ENCODE results near the gene GSTK1. TPM values are rescaled to one million over a fixed set of nuclear protein-coding genes. Genes with fewer than 3 reads are reported as not detected.

GSTK1 gene
- total and polyA plus RNA-seq, 10 of the 15 experiments (the other 5 are each of a cell fraction or from before 2014, with no cell fraction given), result 76.2 to 166 (median 127) TPM

DNA sequence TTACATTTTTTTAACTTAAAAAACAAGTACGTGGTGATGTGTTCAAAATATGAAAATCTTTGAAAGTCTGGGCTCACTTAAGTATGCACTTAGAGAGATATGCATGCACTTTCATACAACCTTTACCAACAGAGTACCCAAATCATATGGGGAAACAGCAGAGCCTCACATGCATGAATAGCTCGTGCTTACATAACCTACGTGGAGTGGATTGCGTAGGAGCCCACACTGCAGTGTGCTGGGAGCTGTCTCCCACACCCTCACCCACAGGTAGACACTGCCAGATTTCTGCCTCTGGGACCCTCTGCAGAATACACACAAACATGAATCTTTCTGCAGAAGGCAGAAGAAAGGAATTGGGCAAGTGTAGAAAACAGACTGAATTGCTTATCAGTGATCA, 53.3 kb downstream of the GSTK1 start:
- Histone ChIP-seq H3K4me1 (ENCODE audit: control insufficient read depth, insufficient read depth, low read length) (peaks cover 11% of the 10 kb centered on the region; the same call in 1 of the 2 replicates), H2AFZ (ENCODE audit: control insufficient read depth, low read depth, low read length) (no peak overlapping the region), H3K36me3 (ENCODE audit: control insufficient read depth in 2 of 2, insufficient read depth in 2 of 2, low read length in 1 of 2) (no peaks in the 10 kb centered on the region), H3K9ac (ENCODE audit: control insufficient read depth, insufficient read depth, low read length) (no peak overlapping the region), H3K27ac (ENCODE audit: control insufficient read depth, insufficient read depth) (no peak overlapping the region), H4K20me1 (ENCODE audit: control insufficient read depth, insufficient read depth) (no peaks in the 10 kb centered on the region), H3K9me3 (replicated peaks; ENCODE audit: control insufficient read depth, insufficient read depth, low read length) (no peaks in the 10 kb centered on the region; the same call in 2 of the 3 replicates), H3K27me3 (replicated peaks in 1 of 2; ENCODE audit: control insufficient read depth in 2 of 2, insufficient read depth in 2 of 2, low read length in 1 of 2) (no peaks in the 10 kb centered on the region), H3K4me3 (no peak overlapping the region), H3K79me2 (ENCODE audit: control insufficient read depth, insufficient read depth, low read length) (no peaks in the 10 kb centered on the region), H3K4me2 (ENCODE audit: control insufficient read depth, insufficient read depth) (no peak overlapping the region)
- ATAC-seq, result no peak
- FAIRE-seq, result no peak
- DNase-seq (ENCODE audit: low read depth, low spot score), result no peak
- CTCF ChIA-PET, result interaction anchor here (1.7 to 2.3 kb wide), 2 partner anchors 17 to 76 kb away, joined by 3 to 6 read pairs; no protein-coding TSS in a partner anchor
- SMC1A ChIA-PET (ENCODE audit: uncharacterized antibody, unreplicated experiment), result interaction anchor here (0.6 kb wide), 1 partner anchor 8 kb away, joined by 3 read pairs; no protein-coding TSS in a partner anchor
- POLR2A ChIA-PET, result no interaction called here
- intact Hi-C loops (cut with micrococcal nuclease; ENCODE audit: unreplicated experiment) (no loop called here), in situ Hi-C loops (cut with MboI) (no loop called here)
- RAD21 ChIA-PET (ENCODE audit: unreplicated experiment), result no interaction called here
- TF ChIP-seq TCF12 (IDR thresholded peaks at IDR 0.05; ENCODE audit: low read depth, low read length) (no peak), SMC3 (IDR thresholded peaks at IDR 0.05; ENCODE audit: borderline replicate concordance, low read length) (no peak), EGR1 (IDR thresholded peaks at IDR 0.05; ENCODE audit: borderline replicate concordance in 1 of 2, low read depth in 2 of 2, low read length in 2 of 2) (no peak), MYB (IDR thresholded peaks at IDR 0.05; ENCODE audit: borderline replicate concordance, low read depth, low read length) (no peak), NBN (IDR thresholded peaks at IDR 0.05) (no peak), IKZF1 (conservative IDR thresholded peaks at IDR 0.05) (no peak), ZNF274 (IDR thresholded peaks at IDR 0.05; ENCODE audit: insufficient read depth, insufficient read length) (no peak), BHLHE40 (IDR thresholded peaks at IDR 0.05; ENCODE audit: borderline replicate concordance in 1 of 2, low read depth in 2 of 2, low read length in 1 of 2) (no peak)
- TF ChIP-seq, protein P1, sequence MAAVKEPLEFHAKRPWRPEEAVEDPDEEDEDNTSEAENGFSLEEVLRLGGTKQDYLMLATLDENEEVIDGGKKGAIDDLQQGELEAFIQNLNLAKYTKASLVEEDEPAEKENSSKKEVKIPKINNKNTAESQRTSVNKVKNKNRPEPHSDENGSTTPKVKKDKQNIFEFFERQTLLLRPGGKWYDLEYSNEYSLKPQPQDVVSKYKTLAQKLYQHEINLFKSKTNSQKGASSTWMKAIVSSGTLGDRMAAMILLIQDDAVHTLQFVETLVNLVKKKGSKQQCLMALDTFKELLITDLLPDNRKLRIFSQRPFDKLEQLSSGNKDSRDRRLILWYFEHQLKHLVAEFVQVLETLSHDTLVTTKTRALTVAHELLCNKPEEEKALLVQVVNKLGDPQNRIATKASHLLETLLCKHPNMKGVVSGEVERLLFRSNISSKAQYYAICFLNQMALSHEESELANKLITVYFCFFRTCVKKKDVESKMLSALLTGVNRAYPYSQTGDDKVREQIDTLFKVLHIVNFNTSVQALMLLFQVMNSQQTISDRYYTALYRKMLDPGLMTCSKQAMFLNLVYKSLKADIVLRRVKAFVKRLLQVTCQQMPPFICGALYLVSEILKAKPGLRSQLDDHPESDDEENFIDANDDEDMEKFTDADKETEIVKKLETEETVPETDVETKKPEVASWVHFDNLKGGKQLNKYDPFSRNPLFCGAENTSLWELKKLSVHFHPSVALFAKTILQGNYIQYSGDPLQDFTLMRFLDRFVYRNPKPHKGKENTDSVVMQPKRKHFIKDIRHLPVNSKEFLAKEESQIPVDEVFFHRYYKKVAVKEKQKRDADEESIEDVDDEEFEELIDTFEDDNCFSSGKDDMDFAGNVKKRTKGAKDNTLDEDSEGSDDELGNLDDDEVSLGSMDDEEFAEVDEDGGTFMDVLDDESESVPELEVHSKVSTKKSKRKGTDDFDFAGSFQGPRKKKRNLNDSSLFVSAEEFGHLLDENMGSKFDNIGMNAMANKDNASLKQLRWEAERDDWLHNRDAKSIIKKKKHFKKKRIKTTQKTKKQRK (IDR thresholded peaks at IDR 0.05; ENCODE audit: low read depth, low read length), result no peak
- TF ChIP-seq, protein P2, sequence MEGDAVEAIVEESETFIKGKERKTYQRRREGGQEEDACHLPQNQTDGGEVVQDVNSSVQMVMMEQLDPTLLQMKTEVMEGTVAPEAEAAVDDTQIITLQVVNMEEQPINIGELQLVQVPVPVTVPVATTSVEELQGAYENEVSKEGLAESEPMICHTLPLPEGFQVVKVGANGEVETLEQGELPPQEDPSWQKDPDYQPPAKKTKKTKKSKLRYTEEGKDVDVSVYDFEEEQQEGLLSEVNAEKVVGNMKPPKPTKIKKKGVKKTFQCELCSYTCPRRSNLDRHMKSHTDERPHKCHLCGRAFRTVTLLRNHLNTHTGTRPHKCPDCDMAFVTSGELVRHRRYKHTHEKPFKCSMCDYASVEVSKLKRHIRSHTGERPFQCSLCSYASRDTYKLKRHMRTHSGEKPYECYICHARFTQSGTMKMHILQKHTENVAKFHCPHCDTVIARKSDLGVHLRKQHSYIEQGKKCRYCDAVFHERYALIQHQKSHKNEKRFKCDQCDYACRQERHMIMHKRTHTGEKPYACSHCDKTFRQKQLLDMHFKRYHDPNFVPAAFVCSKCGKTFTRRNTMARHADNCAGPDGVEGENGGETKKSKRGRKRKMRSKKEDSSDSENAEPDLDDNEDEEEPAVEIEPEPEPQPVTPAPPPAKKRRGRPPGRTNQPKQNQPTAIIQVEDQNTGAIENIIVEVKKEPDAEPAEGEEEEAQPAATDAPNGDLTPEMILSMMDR (IDR thresholded peaks at IDR 0.05 in 2 of 3, conservative IDR thresholded peaks at IDR 0.05 in 1 of 3; ENCODE audit: control insufficient read depth in 2 of 3, extremely low read depth in 1 of 3, insufficient read depth in 1 of 3, low read depth in 3 of 3, low read length in 3 of 3), result no peak
- 74% methylated on average over 4 of the region's 4 CpGs for WGBS (ENCODE audit: insufficient coverage, insufficient replicate concordance, low lambda C conversion rate, missing lambda C conversion rate)
- BruUV-seq (replicated peaks), result no TSS peak
